SK-N-SH treated with all-trans-retinoic acid at 6 μM for 48 hours (cell line): ENCODE results near the gene MAP3K13.
"Not testable (repeated sequence)": the region's sequence is repeated elsewhere in the genome, so short reads cannot be mapped to it uniquely, and the experiment has no call there.

ENCODE experiments used
- ATAC-seq: fragments of 200-7000 bp; cut with Tn5 transposase; 3 replicates; pipeline ENCODE4 v1.9.1; 2020; ENCODE audit warnings: mild to moderate bottlenecking, moderate library complexity
- ARNTL ChIP-seq: fragments of 450-650 bp; formaldehyde crosslinking; IDR thresholded peaks from 2 replicates; pipeline ENCODE4 v1.5.0; 2020; ENCODE audit warnings: low read depth, mild to moderate bottlenecking, moderate library complexity, borderline replicate concordance
- CSDC2 ChIP-seq: fragments of 250-450 bp; sonication (Bioruptor Pico); IDR thresholded peaks from 2 replicates; pipeline ENCODE4 v1.5.0; 2020; ENCODE audit warnings: mild to moderate bottlenecking, moderate library complexity
- ESRRG ChIP-seq: fragments of 250-450 bp; sonication (Bioruptor Pico); IDR thresholded peaks from 2 replicates; pipeline ENCODE4 v1.6.1; 2021; ENCODE audit warnings: mild to moderate bottlenecking
- GLIS3 ChIP-seq: fragments of 250-450 bp; sonication (Bioruptor Pico); IDR thresholded peaks from 2 replicates; pipeline ENCODE4 v1.5.0; 2020; ENCODE audit warnings: mild to moderate bottlenecking, moderate library complexity
- ISL1 ChIP-seq: fragments of 250-450 bp; sonication (Bioruptor Pico); IDR thresholded peaks from 2 replicates; pipeline ENCODE4 v2.1.2; 2022; ENCODE audit warnings: mild to moderate bottlenecking, moderate library complexity
- OSR1 ChIP-seq: fragments of 250-450 bp; sonication (Bioruptor Pico); IDR thresholded peaks from 2 replicates; pipeline ENCODE4 v1.8.0; 2022; ENCODE audit warnings: moderate library complexity, mild to moderate bottlenecking, inconsistent platforms
- PPARA ChIP-seq: fragments of 250-450 bp; sonication (Bioruptor Pico); IDR thresholded peaks from 2 replicates; pipeline ENCODE4 v1.5.0; 2020; ENCODE audit warnings: mild to moderate bottlenecking, borderline replicate concordance
- RARB ChIP-seq: fragments of 250-450 bp; sonication (Bioruptor Pico); IDR thresholded peaks from 2 replicates; pipeline ENCODE4 v1.8.0; 2021; ENCODE audit warnings: mild to moderate bottlenecking, moderate library complexity
- TOX ChIP-seq: fragments of 250-450 bp; sonication (Bioruptor Pico); IDR thresholded peaks from 2 replicates; pipeline ENCODE4 v1.8.0; 2021; ENCODE audit warnings: mild to moderate bottlenecking, moderate library complexity, borderline replicate concordance
- TSHZ2 ChIP-seq: fragments of 250-450 bp; sonication (Bioruptor Pico); IDR thresholded peaks from 2 replicates; pipeline ENCODE4 v1.5.0; 2020; ENCODE audit warnings: mild to moderate bottlenecking, moderate library complexity
- ZC3H10 ChIP-seq: fragments of 250-450 bp; sonication (Bioruptor Pico); IDR thresholded peaks from 2 replicates; pipeline ENCODE4 v1.5.1; 2021; ENCODE audit warnings: mild to moderate bottlenecking, moderate library complexity
- ZFP3 ChIP-seq: fragments of 250-450 bp; sonication (Bioruptor Pico); IDR thresholded peaks from 2 replicates; pipeline ENCODE4 v1.5.0; 2020; ENCODE audit warnings: mild to moderate bottlenecking, moderate library complexity
- ZNF565 ChIP-seq: fragments of 450-650 bp; formaldehyde crosslinking; conservative IDR thresholded peaks from 2 replicates; pipeline ENCODE4 v1.5.0; 2020; ENCODE audit warnings: low read depth, mild to moderate bottlenecking, moderate library complexity
- ZNF70 ChIP-seq: fragments of 450-650 bp; formaldehyde crosslinking; IDR thresholded peaks from 2 replicates; pipeline ENCODE4 v1.5.0; 2020; ENCODE audit warnings: mild to moderate bottlenecking, moderate library complexity
- TF ChIP-seq, protein P1 (sequence below): fragments of 250-450 bp; sonication (Bioruptor Pico); IDR thresholded peaks from 2 replicates; pipeline ENCODE4 v1.5.1; 2020; ENCODE audit warnings: low read depth, mild to moderate bottlenecking, moderate library complexity
- TF ChIP-seq, protein P2 (sequence below): fragments of 250-450 bp; sonication (Bioruptor Pico); IDR thresholded peaks from 2 replicates; pipeline ENCODE4 v1.8.0; 2021; ENCODE audit warnings: low read depth, mild to moderate bottlenecking, moderate library complexity, borderline replicate concordance
- TF ChIP-seq, protein P3 (sequence below): fragments of 250-450 bp; sonication (Bioruptor Pico); IDR thresholded peaks from 2 replicates; pipeline ENCODE4 v1.8.0; 2020; ENCODE audit warnings: mild to moderate bottlenecking, moderate library complexity, borderline replicate concordance

The MAP3K13 gene

DNA sequence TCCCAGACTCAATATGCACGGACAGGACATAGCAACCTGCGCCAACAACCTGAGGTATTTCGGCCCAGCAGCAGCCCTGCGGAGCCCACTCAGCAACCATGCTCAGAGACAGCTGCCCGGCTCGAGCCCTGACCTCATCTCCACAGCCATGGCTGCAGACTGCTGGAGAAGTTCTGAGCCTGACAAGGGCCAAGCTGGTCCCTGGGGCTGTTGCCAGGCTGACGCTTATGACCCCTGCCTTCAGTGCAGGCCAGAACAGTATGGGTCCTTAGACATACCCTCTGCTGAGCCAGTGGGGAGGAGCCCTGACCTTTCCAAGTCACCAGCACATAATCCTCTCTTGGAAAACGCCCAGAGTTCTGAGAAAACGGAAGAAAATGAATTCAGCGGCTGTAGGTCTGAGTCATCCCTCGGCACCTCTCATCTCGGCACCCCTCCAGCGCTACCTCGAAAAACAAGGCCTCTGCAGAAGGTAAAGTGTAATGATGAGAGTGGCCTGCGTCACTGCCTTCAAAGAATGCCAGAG, 110.4 kb downstream of the MAP3K13 start:
- no peak for TF ChIP-seq RARB
- TF ChIP-seq ZNF565, result no peak
- TF ChIP-seq ZC3H10, result no peak
- TF ChIP-seq CSDC2 (CRISPR knock-in tag), result no peak
- TF ChIP-seq, protein P1, sequence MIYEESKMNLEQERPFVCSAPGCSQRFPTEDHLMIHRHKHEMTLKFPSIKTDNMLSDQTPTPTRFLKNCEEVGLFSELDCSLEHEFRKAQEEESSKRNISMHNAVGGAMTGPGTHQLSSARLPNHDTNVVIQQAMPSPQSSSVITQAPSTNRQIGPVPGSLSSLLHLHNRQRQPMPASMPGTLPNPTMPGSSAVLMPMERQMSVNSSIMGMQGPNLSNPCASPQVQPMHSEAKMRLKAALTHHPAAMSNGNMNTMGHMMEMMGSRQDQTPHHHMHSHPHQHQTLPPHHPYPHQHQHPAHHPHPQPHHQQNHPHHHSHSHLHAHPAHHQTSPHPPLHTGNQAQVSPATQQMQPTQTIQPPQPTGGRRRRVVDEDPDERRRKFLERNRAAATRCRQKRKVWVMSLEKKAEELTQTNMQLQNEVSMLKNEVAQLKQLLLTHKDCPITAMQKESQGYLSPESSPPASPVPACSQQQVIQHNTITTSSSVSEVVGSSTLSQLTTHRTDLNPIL (CRISPR knock-in tag), result no peak
- no peak for TF ChIP-seq ESRRG (CRISPR knock-in tag)
- TF ChIP-seq TSHZ2 (CRISPR knock-in tag), result no peak
- no peak for TF ChIP-seq TOX (CRISPR knock-in tag)
- TF ChIP-seq GLIS3 (CRISPR knock-in tag), result no peak
- TF ChIP-seq ARNTL (CRISPR knock-in tag), result no peak
- ATAC-seq, result no peak

- not testable (repeated sequence) for ATAC-seq
Observed at GRCh38 chr3:185474922-185475321, 112.0 kb downstream of the MAP3K13 start.

DNA sequence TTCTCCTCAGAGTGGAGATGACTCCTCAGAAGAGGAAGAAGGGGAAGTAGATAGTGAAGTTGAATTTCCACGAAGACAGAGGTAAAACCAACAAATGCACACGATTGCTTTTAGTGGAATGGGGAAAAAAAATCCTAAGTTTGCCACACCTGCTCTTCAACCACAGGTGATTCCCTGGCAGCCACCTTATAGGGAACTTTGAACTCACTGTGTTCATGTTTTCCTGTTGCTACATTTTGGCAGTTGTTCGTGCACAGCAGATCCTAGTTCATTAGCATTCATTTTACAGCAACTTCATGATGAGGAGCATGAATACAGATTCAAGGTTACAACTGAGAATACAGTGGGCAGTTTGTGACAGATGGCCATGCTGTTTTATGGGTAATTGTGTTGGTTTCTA, 114.4 kb downstream of the MAP3K13 start:
- no peak for ATAC-seq
- TF ChIP-seq ZNF565, result no peak
- TF ChIP-seq OSR1 (CRISPR knock-in tag), result no peak
- TF ChIP-seq GLIS3 (CRISPR knock-in tag), result no peak
- TF ChIP-seq, protein P2, sequence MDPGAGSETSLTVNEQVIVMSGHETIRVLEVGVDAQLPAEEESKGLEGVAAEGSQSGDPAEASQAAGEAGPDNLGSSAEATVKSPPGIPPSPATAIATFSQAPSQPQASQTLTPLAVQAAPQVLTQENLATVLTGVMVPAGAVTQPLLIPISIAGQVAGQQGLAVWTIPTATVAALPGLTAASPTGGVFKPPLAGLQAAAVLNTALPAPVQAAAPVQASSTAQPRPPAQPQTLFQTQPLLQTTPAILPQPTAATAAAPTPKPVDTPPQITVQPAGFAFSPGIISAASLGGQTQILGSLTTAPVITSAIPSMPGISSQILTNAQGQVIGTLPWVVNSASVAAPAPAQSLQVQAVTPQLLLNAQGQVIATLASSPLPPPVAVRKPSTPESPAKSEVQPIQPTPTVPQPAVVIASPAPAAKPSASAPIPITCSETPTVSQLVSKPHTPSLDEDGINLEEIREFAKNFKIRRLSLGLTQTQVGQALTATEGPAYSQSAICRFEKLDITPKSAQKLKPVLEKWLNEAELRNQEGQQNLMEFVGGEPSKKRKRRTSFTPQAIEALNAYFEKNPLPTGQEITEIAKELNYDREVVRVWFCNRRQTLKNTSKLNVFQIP (CRISPR knock-in tag), result no peak
- TF ChIP-seq TOX (CRISPR knock-in tag), result no peak
- TF ChIP-seq ARNTL (CRISPR knock-in tag), result no peak
- TF ChIP-seq, protein P3, sequence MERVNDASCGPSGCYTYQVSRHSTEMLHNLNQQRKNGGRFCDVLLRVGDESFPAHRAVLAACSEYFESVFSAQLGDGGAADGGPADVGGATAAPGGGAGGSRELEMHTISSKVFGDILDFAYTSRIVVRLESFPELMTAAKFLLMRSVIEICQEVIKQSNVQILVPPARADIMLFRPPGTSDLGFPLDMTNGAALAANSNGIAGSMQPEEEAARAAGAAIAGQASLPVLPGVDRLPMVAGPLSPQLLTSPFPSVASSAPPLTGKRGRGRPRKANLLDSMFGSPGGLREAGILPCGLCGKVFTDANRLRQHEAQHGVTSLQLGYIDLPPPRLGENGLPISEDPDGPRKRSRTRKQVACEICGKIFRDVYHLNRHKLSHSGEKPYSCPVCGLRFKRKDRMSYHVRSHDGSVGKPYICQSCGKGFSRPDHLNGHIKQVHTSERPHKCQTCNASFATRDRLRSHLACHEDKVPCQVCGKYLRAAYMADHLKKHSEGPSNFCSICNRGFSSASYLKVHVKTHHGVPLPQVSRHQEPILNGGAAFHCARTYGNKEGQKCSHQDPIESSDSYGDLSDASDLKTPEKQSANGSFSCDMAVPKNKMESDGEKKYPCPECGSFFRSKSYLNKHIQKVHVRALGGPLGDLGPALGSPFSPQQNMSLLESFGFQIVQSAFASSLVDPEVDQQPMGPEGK (CRISPR knock-in tag), result no peak
- TF ChIP-seq, protein P1 (CRISPR knock-in tag), result no peak
- no peak for TF ChIP-seq ZNF70 (CRISPR knock-in tag)
- TF ChIP-seq ISL1 (CRISPR knock-in tag), result no peak
- no peak for TF ChIP-seq ZFP3 (CRISPR knock-in tag)
- TF ChIP-seq ESRRG (CRISPR knock-in tag), result no peak

- no peak for ATAC-seq
- no peak for TF ChIP-seq ZNF565
- TF ChIP-seq RARB, result no peak
- no peak for TF ChIP-seq PPARA (CRISPR knock-in tag)
- no peak for TF ChIP-seq OSR1 (CRISPR knock-in tag)
- no peak for TF ChIP-seq ZNF70 (CRISPR knock-in tag)
- TF ChIP-seq, all 23 proteins: peak for 0
Observed at GRCh38 chr3:185479373-185479945, 116.5 kb downstream of the MAP3K13 start.
